Bronchial epithelial cell (primary cell): ENCODE data around the gene UBE2G1. TPM values are rescaled to one million over a fixed set of nuclear protein-coding genes. Genes with fewer than 3 reads are reported as not detected.

Experiments used
- DNase-seq: peaks from one replicate; pipeline ENCODE4 v3.0.0-alpha.2; 2010; ENCODE audit warnings: low read depth
- FAIRE-seq: peaks from 2 replicates; lab custom pipeline; 2011; peaks lifted over from hg19 to GRCh38; lab: Jason Lieb, UNC
- H3K27me3 ChIP-seq: 2 replicates; pipeline ENCODE4 v1.5.1; 2011; ENCODE audit warnings: low read length; ENCODE audit not compliant: control insufficient read depth, insufficient read depth
- H3K36me3 ChIP-seq: 2 replicates; pipeline ENCODE4 v1.5.1; 2011; ENCODE audit warnings: low read length; ENCODE audit not compliant: control insufficient read depth, insufficient read depth
- H3K4me3 ChIP-seq: 2 replicates; pipeline ENCODE4 v1.5.1; 2011; ENCODE audit warnings: mild to moderate bottlenecking, low read depth, low read length, control low read depth
- total RNA-seq: library from RNA; depleted of rRNA; stranded (reverse); fragments of >200 nt; gene quantifications from 2 replicates; pipeline ENCODE4 v1.2.1, GENCODE V29; 2014
- TF ChIP-seq, protein P1 (sequence below): IDR thresholded peaks from 2 replicates; pipeline ENCODE4 v1.5.1; 2011; ENCODE audit warnings: mild to moderate bottlenecking, moderate library complexity, low read length, control low read depth, inconsistent platforms; ENCODE audit not compliant: insufficient read depth, severe bottlenecking

Gene UBE2G1
- total RNA-seq, 1 donor from 2014 or later: 39.2 TPM

DNA sequence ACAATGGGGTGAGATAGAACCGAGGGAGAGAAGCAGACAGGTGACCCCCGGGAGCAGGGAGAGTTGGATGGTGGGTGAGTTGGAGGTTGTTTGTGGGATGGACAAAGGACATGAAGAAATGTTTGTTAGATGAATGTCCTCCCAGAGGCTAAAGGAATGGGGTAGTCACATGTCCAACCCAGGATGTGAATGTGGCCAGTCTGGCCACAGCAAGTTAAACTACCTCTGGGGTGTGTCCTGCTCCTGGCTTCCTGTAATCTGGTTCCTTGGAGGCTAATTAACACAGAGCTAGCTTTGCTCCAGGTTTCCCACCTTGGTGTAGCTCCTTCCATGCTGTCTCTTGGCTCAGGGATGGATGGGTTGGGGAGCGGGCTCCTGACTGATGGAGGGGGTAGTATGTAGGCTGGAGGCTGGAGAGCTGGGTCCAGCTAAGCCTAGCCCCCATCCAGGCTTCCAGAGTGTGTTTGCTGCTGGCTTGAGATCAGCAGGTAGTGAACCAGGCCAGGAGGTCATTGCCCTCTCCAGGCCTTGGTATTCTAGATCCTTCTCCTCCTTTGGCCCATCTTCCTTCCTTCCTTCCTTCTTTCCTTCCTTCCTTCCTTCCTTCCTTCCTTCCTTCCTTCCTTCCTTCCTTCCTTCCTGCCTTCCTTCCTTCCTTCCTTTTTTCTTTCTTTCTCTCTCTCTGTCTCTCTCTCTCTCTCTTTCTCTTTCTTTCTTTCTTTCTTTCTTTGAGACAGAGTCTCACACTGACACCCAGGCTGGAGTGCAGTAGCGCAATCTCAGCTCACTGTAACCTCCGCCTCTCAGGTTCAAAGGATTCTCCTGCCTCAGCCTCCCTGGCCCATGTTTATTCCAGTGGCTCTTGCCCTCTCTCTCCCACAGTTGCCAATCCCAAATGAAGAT, 28.0 kb upstream of the UBE2G1 start:
- FAIRE-seq: peak; percentile 98
- no peaks in the 10 kb centered on the region for H3K36me3 ChIP-seq

DNA sequence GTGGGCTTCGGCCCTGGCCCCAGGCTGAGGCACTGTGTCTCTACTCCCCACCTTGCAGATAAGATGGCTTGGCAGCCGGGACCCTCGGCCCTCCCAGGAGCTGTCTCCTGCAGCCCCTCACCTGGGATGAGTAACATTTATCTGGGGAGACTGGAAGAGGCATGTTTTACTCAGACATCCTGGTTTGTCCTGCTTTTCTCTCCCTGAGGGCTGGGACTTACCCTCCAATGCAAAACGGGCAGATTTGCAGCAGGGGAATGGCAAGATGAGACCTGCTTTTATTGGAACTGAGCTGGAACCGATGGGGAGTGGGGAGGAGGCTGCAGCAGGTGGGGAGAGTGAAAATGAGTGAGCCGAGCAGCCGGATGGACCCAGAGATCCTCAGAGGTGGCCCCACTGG, 27.3 kb upstream of the UBE2G1 start:
- peak overlapping the region; percentile 13 for H3K4me3 ChIP-seq
- peak; percentile 62 for FAIRE-seq
- TF ChIP-seq, protein P1, sequence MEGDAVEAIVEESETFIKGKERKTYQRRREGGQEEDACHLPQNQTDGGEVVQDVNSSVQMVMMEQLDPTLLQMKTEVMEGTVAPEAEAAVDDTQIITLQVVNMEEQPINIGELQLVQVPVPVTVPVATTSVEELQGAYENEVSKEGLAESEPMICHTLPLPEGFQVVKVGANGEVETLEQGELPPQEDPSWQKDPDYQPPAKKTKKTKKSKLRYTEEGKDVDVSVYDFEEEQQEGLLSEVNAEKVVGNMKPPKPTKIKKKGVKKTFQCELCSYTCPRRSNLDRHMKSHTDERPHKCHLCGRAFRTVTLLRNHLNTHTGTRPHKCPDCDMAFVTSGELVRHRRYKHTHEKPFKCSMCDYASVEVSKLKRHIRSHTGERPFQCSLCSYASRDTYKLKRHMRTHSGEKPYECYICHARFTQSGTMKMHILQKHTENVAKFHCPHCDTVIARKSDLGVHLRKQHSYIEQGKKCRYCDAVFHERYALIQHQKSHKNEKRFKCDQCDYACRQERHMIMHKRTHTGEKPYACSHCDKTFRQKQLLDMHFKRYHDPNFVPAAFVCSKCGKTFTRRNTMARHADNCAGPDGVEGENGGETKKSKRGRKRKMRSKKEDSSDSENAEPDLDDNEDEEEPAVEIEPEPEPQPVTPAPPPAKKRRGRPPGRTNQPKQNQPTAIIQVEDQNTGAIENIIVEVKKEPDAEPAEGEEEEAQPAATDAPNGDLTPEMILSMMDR: no peak
- no peaks in the 10 kb centered on the region for H3K27me3 ChIP-seq
- peak; percentile 95 for DNase-seq
- no peaks in the 10 kb centered on the region for H3K36me3 ChIP-seq

More for the DNA sequence above, 28.0 kb upstream of the UBE2G1 start:
- TF ChIP-seq, protein P1: no peak
- DNase-seq: peak; percentile 93
- Histone ChIP-seq H3K4me3 (peak overlapping the region; percentile 13), H3K27me3 (no peaks in the 10 kb centered on the region)

DNA sequence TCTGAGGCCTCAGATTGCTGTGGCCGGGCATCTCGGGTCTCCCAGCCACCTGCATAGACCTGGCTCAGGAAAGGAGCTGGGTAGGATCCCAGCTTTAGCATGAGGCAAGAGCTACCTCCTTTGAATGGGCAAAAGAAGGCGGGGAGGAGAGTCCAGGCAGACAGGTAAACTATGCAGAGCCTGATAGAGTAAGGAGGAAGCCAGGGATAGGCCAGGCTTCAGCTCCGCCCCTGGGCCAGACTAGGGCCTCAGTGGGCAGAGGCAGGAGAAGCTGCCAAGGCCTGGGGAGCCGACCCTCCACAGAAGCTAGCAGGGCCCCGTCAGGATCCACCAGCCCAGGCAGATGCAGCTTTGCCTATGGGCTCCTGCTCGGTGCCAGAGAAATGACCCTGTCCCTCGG, 22.6 kb upstream of the UBE2G1 start:
- Histone ChIP-seq H3K4me3 (no peak overlapping the region), H3K36me3 (no peaks in the 10 kb centered on the region), H3K27me3 (no peaks in the 10 kb centered on the region)
- TF ChIP-seq, protein P1: no peak
- FAIRE-seq (no peak), DNase-seq (peak; percentile 39)

DNA sequence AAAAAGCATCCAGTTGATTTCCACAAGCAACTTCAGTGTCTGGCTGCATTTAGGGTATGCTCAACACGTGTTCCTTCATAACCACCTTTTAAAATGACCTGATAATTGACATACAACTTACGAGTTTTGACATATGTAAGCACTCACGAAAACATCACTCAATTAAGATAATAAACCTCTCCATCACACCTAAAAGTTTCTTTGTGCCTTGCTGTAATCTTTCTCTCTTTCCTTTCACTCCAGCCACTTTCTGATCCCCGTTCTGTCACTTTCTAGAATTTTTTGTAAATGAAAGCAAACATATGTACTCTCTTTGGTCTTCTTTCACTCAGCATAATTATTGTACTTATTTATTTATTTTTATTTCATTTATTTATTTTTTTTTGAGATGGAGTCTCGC, 20.7 kb upstream of the UBE2G1 start:
- FAIRE-seq (no peak), DNase-seq (no peak)
- Histone ChIP-seq H3K36me3 (no peaks in the 10 kb centered on the region), H3K27me3 (no peaks in the 10 kb centered on the region), H3K4me3 (no peak overlapping the region)
- TF ChIP-seq, protein P1: no peak

DNA sequence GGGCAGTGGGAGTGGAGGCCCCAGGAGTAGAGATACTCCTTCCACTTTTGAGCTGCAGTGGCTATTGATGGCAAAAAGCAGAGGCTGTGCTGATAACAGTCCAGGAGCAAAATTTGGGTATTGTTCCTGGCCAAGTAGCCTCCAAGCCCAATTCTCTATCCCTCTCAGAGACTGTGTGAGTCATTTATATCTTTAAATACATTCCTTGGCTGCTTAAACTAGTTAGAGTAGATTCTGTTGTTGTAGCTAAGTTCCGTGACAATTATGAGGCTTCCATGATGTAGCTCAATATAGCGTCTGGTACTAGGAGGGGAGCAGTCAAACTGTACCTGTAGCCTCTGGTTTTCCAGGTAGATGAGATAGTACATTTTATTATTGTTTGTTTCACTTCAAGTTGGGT, 19.9 kb upstream of the UBE2G1 start:
- H3K36me3 ChIP-seq: no peaks in the 10 kb centered on the region
- DNase-seq (no peak), FAIRE-seq (no peak)
- H3K4me3 ChIP-seq: no peak overlapping the region
- TF ChIP-seq, protein P1: no peak
- no peaks in the 10 kb centered on the region for H3K27me3 ChIP-seq
